GM12875 (cell line): ENCODE data around the gene TNIP1.
A peak's percentile ranks its signal among the peaks of the same experiment; 100 is the strongest.

ENCODE experiments used
- H3K4me3 ChIP-seq: one replicate; pipeline ENCODE4 v1.5.1; 2011; ENCODE audit warnings: low read depth, low read length, control low read depth
- TF ChIP-seq, protein P1 (sequence below): IDR thresholded peaks from 2 replicates; pipeline ENCODE4 v1.5.1; 2011; ENCODE audit warnings: low read depth, mild to moderate bottlenecking, control low read depth, inconsistent platforms, low read length, moderate library complexity, borderline replicate concordance; ENCODE audit not compliant: insufficient read depth

The TNIP1 gene

DNA sequence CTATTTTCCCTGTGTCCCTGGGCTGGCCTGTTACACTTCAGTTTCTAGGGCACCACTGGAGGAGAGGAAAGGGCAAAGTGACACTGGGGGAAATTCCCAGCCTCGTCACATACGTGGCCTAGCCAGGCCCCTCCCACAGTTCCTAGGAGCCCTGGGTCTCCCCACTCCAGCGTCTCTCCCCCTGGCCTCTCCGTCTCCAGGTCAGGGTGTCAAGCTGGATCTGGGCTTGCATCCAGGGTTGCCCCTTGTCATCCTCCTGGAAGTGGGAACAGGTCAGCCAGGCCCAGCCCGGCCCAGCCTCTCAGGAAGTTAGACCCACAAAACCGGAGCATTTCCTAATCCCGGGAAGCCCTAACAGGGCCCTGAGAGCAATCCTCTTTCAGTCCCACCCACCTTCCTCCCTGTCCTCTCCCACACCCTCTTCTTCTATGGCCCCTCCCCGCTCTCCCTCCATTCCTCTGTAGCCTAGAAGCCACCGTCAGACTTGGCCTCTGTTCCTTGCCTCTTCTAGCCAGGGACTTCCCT is 4.7 kb upstream of the TNIP1 start:
- TF ChIP-seq, protein P1, sequence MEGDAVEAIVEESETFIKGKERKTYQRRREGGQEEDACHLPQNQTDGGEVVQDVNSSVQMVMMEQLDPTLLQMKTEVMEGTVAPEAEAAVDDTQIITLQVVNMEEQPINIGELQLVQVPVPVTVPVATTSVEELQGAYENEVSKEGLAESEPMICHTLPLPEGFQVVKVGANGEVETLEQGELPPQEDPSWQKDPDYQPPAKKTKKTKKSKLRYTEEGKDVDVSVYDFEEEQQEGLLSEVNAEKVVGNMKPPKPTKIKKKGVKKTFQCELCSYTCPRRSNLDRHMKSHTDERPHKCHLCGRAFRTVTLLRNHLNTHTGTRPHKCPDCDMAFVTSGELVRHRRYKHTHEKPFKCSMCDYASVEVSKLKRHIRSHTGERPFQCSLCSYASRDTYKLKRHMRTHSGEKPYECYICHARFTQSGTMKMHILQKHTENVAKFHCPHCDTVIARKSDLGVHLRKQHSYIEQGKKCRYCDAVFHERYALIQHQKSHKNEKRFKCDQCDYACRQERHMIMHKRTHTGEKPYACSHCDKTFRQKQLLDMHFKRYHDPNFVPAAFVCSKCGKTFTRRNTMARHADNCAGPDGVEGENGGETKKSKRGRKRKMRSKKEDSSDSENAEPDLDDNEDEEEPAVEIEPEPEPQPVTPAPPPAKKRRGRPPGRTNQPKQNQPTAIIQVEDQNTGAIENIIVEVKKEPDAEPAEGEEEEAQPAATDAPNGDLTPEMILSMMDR, result no peak
- H3K4me3 ChIP-seq, result peak overlapping the region; percentile 89

DNA sequence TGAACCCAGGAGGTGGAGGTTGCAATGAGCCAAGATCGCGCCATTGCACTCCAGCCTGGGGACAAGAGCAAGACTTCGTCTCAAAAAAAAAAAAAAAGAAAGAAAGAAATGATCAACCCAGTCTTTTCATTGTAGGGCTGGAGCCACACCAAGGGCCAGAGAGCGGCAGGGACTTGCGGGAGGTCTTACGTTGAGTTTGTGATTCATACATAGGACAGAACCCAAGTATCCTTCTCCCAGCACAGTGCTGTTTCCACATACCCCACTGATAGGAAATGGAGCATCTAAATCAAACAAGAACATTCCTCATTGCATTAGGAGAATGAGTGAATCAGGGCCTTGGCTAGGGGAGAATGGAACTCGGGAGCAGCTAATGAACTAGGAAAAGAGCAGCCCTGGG is 3.5 kb upstream of the TNIP1 start:
- TF ChIP-seq, protein P1, result no peak
- no peak overlapping the region for H3K4me3 ChIP-seq

GRCh38 chr5:151083081-151083676 is 2.3 kb upstream of the TNIP1 start:
- TF ChIP-seq, protein P1, result no peak
- H3K4me3 ChIP-seq, result no peak overlapping the region

DNA sequence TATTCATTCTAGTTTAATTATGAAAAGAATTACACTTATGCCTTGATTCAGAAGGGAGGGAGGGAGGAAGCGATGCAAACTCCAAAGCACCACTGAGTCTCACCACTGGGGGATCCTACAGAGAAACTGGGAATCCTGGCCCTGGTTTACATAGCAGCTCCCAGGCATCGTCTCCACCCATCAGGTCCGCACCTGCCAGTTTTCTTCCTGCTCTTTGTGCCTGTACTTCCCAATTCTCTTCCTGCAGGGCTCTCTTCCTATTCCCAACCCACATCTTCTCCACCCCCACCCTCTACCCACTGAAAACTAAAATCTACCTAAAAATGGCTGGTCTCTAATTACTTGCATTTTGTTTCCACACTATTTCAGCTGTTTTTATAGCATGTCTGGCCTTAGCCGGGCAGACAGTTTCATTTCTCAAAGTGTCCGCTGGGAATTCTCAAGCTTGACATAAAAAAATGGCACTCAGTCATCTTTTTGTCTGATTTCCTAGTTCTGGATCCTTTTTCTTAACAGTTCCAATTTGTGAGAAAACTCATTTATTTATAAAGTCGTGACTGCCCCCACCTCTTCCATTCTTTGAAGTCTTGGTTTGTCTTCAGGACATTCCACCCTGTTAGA is 1.6 kb upstream of the TNIP1 start:
- H3K4me3 ChIP-seq, result peak overlapping the region; percentile 90
- TF ChIP-seq, protein P1, result peak; percentile 40; the same call in 1 of the 2 replicates

DNA sequence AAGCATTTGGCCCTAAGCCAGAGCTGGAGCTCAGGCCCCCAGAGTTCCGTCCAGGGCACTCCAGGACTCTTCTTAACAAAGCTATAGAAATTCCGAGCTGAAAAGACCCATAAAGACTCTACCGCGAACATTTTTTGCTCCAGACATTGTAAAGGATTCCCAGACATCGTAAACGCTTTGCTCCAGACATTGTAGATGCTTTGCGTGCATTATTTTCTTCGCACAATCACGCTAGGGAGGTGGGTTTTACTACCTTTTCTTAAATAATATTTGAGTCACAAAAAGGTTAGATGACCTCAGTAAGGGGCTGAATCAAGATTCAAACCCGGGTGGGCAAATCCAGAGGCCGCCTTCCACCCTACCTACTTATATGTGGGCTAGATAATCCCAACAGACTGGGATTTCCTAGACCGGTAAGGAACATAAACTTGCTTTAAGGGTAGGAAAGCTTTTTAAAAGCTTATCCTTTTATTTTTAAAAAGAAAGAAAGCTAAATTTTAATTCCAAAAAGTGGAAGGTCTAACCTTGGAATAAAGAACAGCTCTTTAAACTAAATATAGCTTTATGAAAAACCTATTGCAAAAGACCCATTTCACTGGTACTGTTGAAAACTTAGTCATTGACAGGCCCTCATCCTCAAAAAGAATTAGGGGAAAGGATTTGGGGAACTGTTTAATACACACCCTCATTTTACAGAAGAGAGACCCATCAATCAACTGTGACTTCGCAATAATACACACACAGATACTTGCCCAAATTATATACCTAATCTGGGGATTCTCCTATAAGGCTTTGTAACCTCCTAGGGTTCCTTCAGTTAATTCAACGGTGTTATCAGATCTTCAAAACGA is 822 bp upstream of the TNIP1 start:
- TF ChIP-seq, protein P1, result no peak
- H3K4me3 ChIP-seq, result peak overlapping the region; percentile 90

- TF ChIP-seq, protein P1, result no peak
- H3K4me3 ChIP-seq, result peak overlapping the region; percentile 90
Observed at GRCh38 chr5:151079838-151080612, 809 bp downstream of the TNIP1 start.
